ENCODE measurements around the gene MOV10L1. TPM values are rescaled to one million over a fixed set of nuclear protein-coding genes. Genes with fewer than 3 reads are reported as not detected.

Gene MOV10L1
- 1.2 TPM for polyA plus RNA-seq (ENCODE audit: insufficient read length)
- long read RNA-seq, donor 1, result 0 reads
- long read RNA-seq, donor 2, result 0 reads
- long read RNA-seq, donor 3, result 0 reads
- long read RNA-seq, donor 4, result 0 reads
- long read RNA-seq, donor 5, result 0 reads
- long read RNA-seq, donor 6, partial matches to known transcripts, result 29 of 29 reads
- long read RNA-seq, donor 6, other reads (novel, unspliced or antisense), result 0 of 29 reads
- long read RNA-seq, donor 7, result 0 reads
- long read RNA-seq, donor 8, result 0 reads

DNA sequence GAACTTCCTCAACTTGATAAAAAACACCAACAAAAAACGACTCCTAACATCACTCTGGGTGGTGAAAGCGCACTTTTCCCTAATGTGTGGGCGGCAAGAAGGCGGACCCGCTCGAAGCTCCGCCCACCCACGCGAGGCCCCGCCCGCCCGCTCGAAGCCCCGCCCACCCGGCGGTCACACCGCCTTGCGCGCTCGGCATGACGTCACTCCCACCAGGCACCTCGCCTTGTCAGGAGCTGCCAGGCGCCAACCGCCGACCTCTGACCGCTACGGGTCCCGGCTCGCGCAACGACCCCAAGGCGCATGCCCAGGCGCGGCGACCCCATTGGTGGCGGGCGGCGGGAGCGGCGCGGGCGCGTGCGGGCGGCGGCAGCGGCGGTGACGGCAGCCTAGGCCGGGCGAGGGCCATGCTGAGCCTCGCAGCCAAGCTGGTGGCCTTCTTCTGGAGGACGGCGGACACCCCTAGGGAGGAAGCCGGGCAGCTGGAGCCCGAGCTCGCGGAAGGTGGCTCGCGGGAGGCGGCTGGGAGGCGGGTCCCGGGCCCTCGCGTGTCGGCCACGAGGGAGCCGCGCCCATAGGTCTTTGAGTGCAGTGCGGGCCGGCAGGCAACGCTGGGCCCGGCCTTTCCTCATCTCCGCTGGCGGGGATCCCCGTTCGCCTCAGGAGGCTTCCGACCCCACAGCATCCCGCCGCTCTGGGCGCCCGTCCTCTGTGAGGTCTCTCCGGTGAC lies at the start of gene MOV10L1:
Gene MOV10L1 (plus strand): TSS at position 325 of the 730 bp plus-strand sequence. CDS start 83 bp downstream, at position 408.
- no peak for DNase-seq

DNA sequence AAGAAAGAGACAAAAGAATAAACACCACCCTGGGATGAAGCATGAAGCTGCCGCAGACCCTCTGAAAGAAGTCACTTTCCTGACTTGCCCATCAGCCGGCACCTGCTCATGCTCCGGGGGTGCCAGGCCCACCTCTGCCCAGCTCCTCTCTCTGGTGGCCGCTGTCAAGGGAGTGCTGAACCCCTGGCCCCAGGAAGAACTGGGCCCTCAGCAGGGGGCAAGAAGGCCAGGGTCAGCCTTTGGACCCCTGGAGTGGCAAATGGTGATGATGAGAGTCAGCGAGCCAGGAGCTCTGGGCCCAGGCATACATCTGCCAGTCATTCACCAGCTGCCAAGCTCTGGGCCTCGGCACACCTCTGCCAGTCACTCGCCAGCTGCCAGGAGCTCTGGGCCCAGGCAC lies 49.1 kb upstream of the MOV10L1 start:
- no peak for DNase-seq

DNA sequence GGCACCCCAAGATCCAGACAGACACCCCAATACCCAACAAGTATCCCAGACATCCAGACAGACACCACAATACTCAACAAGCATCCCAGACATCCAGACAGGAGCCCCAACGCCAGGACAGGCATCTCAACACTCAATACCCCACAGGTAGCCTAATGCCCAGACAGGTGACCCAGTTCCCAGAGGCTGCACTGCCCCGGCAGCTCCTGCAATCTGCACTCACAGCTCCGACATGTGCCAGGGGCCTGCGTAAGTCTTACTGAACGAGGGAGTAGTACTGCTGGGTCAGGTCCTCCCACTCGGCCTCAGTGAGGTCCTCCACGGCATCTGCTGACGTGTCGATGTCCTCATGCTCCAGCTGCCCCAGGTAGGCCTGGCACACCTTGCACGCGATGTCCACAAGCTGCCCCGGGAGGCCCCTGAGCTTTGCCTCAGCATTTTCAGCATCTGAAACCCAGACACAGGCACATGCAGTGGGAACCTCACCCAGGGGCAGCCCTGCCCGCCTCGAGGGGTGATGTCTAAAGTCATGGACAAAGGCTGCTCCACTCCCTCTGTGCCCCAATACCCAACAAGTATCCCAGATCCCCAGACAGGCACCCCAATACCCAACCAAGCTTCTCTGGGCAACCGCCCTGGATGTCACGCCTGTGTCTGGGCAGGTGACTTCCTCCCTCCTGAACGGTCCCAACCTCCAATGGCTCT lies 48.3 kb upstream of the MOV10L1 start:
- DNase-seq, result no peak

DNA sequence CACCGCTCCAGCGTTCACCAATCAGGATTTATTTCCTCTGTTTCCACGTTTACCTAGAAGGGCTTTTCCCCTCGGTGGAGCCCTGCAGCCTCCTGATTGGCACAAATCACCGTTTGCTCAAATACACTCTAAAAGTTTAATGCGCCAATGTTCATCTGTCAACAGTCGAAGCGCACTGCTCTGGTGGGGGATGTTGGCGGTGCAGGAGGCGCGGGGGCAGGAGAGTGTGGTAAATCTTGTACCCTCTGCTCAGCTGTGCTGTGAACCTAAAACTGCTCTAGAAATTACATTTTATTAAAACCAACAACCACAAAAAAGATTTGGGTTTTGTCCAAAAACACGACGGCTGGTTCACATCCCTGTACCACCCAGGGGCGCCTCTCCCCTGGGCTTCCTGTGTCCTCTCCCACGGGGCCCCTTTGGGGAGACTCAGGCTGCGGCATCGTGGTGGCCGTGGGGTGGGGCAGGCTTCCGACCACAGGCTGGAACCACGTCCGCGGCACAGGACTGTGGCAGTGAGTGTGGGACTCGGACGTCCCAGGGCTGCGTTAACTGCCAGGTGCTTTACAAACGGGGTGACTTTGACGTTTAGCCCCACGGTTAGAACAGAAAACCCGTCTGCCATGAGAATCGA lies 45.2 kb upstream of the MOV10L1 start:
- no peak for DNase-seq

DNA sequence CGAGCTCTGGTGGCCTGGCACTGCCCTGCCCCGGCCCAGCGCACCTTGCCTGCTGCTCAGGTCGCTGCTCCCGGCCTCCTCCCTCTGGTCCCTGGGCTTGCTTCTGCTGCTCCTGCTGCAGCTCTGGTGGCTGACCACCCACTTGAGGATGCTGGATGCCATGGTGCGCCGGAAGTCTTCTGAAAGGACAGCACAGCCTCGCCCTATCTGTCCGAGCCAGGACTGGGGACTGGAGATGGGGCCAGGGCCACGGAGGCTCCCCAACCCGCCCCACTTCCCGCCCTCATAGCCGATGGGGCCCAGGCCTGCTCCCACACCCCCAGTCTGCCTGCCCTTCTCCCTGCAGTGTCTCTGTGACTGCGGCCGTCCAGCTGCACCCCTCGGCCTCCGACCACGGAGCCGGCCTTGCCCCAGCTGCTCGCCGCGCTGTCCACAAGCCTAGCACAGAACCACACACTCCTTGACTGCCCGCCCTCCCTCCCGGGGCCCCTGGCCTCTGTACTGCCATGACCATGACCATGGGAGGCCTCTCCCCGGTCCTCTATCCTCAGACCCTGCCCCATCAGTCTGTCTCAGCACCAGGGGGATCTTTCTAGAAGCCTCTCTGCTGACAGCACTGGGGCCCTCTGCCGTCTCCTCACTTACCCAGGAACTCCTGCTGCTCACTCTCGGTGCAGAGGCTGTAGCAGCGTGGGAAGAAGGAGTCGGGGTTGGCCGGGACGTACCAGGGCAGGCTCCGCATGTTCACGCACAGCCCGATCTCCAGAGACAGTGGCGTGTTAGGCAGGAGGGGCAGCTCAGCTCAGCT lies 44.4 kb upstream of the MOV10L1 start:
- DNase-seq, result no peak

DNA sequence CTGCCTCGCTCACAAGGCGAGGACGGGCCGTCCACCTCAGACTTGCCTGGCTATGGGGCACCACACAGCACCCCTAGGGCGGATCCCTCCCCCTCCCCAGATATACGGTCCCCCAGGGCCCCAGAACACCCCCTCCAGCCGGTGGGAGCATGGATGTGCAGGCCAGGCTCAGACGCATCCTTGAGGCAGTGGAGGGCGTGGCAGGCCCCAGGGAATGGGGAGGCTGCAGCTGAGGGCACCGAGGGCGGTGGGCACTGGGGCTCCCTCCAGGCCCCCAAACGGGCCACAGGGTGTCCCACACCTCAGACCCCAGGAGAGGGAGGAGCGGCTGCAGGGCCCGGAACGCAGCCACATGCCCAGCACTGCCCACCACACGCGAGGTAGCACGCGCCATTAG lies 43.8 kb upstream of the MOV10L1 start:
- DNase-seq, result no peak

DNA sequence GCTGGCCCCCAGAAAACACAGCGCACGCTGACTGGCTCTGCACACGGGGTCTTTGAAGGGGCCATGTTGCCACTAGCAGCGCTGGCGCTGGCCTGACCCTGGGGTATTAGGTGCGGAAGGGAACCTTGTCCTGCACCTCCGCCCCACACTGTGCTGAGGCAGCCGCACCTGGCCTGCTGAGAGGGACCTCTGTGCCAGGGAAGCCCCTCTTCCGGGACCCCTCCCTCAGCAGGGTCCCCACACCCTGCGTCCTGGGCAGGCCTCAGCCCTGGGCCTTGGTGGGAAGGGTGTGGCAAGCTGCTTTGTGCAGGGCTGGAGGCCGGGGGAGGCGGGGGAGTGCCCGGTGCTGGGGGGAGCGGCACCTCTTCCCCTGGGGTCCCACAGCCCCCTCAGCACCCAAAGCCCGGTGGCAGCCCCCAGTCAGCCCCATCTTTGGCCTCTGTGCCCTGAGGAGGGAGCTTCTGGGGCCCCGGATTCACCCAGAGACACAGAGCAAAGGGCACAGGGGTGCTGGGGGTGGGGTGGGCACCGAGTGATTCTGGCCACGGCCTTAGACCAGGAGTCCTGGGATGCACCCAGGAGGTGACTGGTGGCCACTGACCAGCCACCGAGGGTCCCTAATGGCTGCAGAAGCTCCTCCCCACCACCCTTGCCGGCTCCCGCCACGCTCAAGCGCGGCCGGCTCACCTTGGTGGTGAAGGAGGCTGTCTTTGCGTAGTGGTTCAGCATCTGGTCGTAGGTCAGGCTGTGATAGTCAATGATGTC lies 43.1 kb upstream of the MOV10L1 start:
- no peak for DNase-seq

DNA sequence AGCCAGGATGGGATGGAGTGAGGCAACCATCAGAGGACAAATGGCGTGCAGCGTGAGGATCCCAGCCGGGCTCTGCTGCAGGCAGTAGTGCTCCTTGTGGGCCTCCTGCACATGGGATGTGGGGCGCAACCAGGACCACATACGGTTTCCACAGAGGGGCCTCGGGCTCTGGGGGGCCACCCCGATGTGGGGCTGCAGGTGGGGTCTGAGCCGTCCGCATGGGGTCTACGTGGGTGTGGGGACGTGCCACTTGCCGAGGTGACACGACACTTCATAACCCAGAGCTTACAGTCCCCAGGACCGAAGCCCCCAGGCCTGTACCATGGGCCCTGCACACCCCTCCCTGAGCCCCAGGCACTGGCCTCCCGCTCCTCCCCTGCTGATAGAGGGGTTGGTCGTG lies 42.5 kb upstream of the MOV10L1 start:
- no peak for DNase-seq

DNA sequence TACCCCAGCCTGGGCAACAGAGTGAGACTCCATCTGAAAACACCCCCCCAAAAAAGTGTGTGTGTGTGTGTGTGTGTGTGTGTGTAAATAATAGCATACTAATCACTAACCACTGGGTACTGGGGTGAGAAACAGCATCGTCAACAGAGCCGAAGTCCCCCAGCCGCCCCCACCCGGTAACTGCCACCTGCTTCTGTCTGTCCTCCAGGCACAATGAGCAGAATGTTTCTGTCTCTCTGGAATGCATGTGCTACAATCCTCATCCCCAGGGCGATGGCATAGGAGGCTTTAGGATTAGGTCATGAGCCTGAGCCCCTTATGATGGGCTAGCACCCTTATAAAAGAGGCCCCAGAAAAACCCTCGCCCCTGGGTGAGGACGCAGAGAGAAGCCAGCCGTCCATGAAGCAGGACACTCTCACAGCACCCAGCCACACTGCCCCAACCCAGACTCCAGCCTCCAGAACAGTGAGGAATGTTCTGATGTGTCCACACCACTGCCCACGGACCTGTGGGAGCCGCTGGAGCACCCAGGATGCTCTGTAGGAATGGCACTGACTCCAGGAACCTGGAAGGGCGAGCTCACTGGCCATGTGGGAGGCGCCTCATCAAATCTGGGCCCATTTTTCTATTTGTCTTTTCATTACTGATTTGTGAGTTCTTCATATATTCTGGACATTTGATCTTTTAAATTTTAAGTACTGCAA lies 41.6 kb upstream of the MOV10L1 start:
- no peak for DNase-seq

DNA sequence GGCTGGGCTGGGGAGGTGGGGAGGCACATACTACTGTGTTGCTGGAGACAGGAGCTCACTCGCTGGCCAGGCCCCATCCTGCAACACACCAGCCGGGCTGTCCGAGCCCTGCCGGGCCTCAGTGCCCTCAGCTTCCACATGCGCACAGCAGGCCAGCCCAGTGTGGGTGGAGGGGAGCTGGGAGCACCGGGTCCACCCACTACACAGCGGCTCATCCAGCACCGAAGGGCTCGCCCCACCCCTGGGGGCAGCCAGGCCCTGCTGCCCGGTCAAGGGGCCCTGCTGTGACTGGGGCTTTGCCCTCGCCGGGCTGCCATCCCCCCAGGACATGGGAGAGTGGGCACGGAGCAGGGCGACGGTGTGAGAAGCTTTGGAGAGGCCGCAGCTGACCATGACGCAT lies 41.0 kb upstream of the MOV10L1 start:
- no peak for DNase-seq

DNA sequence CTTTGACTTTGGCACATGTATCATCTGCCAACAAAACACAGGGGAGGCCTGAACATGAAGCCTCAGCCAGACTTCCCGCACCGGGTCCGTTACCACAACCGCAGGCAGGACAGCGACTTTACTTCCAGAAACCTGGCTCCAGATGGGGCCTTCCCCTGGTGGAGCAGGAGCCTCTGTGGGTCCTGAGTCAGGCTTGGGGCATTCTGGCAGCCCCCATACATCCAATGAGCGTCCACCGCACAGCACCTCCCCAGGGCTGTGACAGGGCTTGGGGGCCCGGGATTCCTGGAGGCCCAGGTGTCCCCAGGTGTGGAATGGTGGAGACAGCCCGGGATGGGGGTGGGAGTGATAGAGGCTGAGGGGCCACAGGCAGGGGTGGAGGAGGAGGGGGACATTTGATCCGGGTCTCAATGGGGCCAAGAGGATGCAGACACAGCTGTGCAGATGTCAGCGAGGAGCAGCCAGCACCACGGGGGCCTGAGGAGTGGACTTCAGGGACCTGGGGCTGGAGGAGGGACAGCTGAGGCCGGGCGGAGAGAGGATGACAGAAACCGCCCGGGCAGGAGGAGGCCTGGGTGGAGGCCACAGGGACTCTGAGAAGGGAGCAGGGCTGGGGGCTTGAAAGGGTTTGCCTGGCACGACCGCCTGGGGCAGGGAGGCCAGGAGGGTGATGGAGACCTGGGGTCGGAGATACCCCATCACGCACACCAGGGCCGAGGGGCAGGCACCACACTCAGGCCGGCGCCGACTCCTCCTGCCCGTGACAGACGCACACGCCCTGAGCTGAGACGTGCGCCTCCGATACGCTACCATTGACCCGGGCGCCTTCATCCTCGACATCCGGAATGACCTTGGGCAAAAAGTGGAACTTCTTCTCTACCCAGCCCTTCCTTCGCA lies 40.3 kb upstream of the MOV10L1 start:
- no peak for DNase-seq

DNA sequence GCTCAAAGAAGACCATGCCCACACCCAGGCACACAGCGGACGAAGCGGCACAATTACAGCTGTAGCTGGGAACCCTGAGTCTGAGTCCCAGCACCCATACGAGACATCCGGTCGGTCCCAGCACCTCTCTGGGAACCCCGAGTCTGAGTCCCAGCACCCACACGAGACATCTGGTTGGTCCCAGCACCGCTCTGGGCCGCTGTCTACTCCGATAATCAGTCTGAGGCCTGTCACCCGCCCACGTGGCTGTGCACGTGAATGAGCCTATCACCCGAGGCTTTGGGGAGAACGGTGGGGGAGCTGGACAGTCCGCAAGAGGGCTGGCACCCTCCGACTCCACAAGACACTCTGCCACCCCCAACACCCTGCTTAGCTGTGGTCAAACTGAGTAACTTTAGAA lies 37.9 kb upstream of the MOV10L1 start:
- no peak for DNase-seq

DNA sequence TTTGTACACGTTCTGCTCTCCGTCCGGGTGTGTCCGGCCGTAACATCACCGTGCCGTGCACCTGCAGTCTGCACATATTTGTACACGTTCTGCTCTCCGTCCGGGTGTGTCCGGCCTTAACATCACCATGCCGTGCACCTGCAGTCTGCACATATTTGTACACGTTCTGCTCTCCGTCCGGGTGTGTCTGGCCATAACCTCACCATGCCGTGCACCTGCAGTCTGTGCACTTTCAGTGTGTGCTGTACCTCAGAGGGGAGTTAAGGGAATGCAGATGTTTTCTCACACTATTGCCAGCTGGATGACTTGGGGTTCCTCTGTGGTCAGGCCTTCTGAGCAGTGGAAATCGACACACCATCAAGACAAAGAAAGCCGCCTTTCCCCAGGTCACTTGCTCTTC lies 35.9 kb upstream of the MOV10L1 start:
- no peak for DNase-seq

DNA sequence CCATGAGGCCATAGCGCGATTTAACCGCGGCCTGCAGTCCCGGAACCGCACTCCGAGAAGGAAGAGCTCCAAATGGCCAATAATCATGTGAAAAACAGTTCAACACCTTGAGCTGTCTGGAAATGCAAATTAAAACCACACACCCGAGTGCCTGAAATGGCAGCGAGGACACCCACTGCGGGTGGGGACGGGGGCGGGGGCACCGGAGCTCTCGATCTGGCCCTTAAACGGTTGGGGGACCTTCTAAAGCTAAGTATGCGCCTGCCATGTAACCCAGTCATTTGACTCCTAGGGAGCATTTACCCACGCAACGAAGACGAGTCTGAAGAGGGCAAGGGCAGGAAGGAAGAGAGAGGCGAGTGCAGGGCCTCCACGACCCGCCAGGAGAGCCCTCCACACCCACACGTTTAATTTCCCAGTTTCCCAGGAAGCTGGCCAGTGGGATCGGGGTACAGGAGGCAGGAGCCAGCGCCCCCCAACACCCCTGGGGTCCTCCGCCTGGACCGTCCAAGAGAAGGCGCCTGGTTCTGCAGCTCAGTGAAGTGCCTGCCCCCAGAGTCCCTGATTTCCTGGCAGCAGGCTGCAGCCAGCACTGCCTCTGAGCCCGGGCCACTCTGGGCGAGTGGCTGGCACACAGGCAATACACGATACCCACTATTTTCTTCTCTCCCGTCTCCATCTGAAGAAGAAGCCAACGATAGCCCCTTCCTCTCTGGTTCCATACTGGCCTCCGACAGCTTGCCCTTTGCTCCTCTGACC lies 33.4 kb upstream of the MOV10L1 start:
- DNase-seq, result no peak

DNA sequence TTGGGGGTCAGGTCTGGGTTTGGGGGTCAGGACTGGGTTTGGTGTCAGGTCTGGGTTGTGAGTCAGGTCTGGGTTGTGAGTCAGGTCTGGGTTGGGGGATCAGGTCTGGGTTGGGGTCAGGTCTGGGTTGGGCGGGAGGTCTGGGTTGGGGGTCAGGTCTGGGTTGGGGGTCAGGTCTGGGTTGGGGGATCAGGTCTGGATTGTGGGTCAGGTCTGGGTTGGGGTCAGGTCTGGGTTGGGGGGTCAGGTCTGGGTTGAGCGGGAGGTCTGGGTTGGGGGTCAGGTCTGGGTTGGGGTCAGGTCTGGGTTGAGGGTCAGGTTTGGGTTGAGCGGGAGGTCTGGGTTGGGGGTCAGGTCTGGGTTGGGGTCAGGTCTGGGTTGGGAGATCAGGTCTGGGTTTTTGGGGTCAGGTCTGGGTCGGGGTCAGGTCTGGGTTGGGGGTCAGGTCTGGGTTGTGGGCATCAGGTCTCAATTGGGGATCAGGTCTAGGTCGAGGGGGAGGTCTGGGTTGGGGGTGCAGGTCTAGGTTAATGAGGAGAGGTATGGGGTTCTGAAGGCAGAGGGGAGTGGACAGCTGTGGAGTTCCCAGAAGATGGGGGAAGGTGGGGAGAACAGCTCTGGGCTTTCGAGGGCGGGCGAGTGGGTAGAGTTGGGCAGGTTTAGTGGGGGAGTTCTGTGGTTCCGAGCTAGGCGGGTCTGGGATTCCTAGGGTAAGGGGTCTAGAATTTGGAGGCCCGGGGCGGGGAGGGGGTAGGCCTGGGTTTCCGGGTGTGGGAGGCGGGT lies 32.3 kb upstream of the MOV10L1 start:
- DNase-seq, result no peak

DNA sequence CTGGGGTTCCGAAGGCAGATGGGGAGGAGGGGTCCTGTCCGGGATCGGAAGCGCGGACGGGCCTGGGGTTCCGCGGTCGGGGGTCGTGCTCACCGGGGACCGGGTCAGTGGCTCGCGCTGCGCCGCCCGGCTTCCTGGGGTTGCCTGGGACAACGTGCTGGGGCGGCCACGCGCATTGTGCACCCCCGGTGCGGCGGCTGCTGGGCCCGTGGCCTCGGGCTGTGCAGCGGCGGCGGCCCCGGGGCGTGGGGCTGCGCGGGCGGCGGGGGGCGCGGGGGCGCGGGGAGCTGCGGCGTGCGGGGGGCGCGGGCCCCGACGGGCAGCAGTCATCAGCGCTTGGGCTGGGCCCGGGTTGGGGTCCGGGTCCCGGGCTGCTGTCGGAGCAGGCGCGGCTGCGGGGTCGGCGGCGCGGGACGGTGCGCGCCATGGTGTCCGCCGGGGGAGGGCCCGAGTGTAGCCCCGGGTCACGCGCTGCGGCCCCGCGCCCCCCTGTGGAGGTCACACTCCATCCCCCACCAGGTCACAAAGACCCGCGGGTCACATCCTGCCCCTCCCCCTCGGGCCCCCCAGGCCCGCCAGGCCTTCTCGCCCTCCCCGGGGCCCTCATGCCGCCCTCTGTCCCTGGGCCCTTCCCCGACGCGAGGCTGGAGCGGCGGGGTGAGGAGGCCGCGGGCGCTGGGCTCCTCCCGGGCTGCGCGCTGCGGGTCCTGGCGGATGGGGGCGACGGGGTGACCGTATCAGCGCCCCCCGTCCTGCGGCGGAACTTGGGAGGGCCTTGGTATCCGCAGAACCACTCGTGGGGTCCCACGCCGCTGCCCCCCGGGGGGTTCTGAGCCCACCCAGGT lies 31.5 kb upstream of the MOV10L1 start, which contains the start of gene TTLL8:
Gene TTLL8 (minus strand): TSS at position 238 of the 845 bp plus-strand sequence.
- no peak for DNase-seq

Measured in left kidney (tissue), 8 donors.